Measurements from ENCODE around the gene GAK. TPM values are rescaled to one million over a fixed set of nuclear protein-coding genes. Genes with fewer than 3 reads are reported as not detected.

Gene GAK
- total and polyA plus RNA-seq, 4 donors = 27.4 to 69.7 (median 47.0) TPM

GRCh38 chr4:952881-953573 is 20.9 kb upstream of the GAK start:
- no peak overlapping the region for H3K9ac ChIP-seq (ENCODE audit: low read depth in 1 of 2, low read length in 2 of 2)
- no peaks in the 10 kb centered on the region for H3K27me3 ChIP-seq (ENCODE audit: control insufficient read depth in 4 of 4, insufficient read depth in 4 of 4, low read length in 3 of 4)
- H3K27ac ChIP-seq (ENCODE audit: low read depth in 1 of 2, low read length in 2 of 2) = no peak overlapping the region
- H3K36me3 ChIP-seq (ENCODE audit: control insufficient read depth in 4 of 4, insufficient read depth in 3 of 4, low read depth in 1 of 4, low read length in 3 of 4) = peaks cover 0 to 22% (median 5%) of the 10 kb centered on the region in 4 donors
- no peak for DNase-seq (ENCODE audit: low spot score)
- 95% methylated on average over 28 of the region's 28 CpGs for whole genome bisulfite sequencing
- TF ChIP-seq REST (IDR thresholded peaks at IDR 0.05) (no peak), JUND (IDR thresholded peaks at IDR 0.05) (no peak), NR2F2 (IDR thresholded peaks at IDR 0.05) (no peak), ATF3 (IDR thresholded peaks at IDR 0.05) (no peak), SP1 (IDR thresholded peaks at IDR 0.05) (no peak), CTCF (IDR thresholded peaks at IDR 0.05; ENCODE audit: low read depth, low read length, missing input control) (no peak), TAF1 (conservative IDR thresholded peaks at IDR 0.05) (no peak), EGR1 (IDR thresholded peaks at IDR 0.05; ENCODE audit: low read depth in 2 of 2) (no peak), RAD21 (IDR thresholded peaks at IDR 0.05) (no peak), YY1 (IDR thresholded peaks at IDR 0.05) (no peak), RXRA (IDR thresholded peaks at IDR 0.05) (no peak), MAX (IDR thresholded peaks at IDR 0.05) (no peak), ZBTB33 (IDR thresholded peaks at IDR 0.05) (no peak), FOXA1 (IDR thresholded peaks at IDR 0.05) (no peak), HNF4A (conservative IDR thresholded peaks at IDR 0.05) (no peak)
- H3K4me3 ChIP-seq (ENCODE audit: low read depth in 1 of 3, low read length in 3 of 3) = no peak overlapping the region
- no peaks in the 10 kb centered on the region for H3K9me3 ChIP-seq (ENCODE audit: control insufficient read depth in 4 of 4, low read length in 3 of 4)
- H3K4me1 ChIP-seq (ENCODE audit: control insufficient read depth in 4 of 4, insufficient read depth in 4 of 4, low read length in 3 of 4) = no peaks in the 10 kb centered on the region
